Measurements from ENCODE around the gene ITGA1.

DNA sequence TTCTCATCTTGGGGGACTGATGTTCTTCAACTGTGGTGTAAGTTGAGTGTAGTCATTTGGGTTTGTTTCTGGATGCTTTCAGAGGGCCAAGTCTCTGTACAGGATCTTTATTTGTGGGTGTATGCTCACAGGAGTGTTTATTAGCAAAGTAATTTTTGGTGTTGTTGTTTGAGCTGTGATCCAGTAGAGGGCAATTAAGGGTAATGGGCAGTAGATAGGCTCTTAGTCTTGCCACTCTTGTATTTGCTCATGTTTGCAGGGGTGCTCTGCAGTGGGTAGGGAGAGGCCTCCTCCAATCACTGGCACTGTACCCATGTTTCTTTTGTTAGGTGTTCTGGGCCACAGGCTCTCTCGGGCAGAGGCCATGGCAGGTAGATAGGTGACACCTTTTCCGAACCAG lies 155.6 kb downstream of the ITGA1 start:
- no peak for TF ChIP-seq CTCF (IDR thresholded peaks at IDR 0.05)
- no peak for TF ChIP-seq POLR2A (IDR thresholded peaks at IDR 0.05)
